Loucy (cell line): ENCODE data around the gene BBX.

Experiments used
- H2AFZ ChIP-seq: fragments of 200-600 bp; sonication (generic); 2 replicates; pipeline ENCODE4 v1.6.0; 2016; ENCODE audit warnings: antibody characterized with exemption, mild to moderate bottlenecking, low read length, moderate library complexity
- H3F3A ChIP-seq: fragments of 200-600 bp; 2 replicates; pipeline ENCODE4 v1.6.0; 2016; ENCODE audit warnings: antibody characterized with exemption, low read depth, mild to moderate bottlenecking
- H3K27me3 ChIP-seq: fragments of 200-600 bp; sonication (generic); 2 replicates; pipeline ENCODE4 v1.6.1; 2014; ENCODE audit warnings: low read length, mild to moderate bottlenecking; ENCODE audit not compliant: insufficient read depth, poor library complexity, severe bottlenecking
- H3K36me3 ChIP-seq: fragments of 200-600 bp; sonication (generic); 2 replicates; pipeline ENCODE4 v1.6.1; 2016; ENCODE audit warnings: low read length; ENCODE audit not compliant: insufficient read depth
- H3K4me1 ChIP-seq: fragments of 200-600 bp; sonication (generic); 2 replicates; pipeline ENCODE4 v1.5.1; 2014; ENCODE audit warnings: low read length, mild to moderate bottlenecking; ENCODE audit not compliant: insufficient read depth, poor library complexity, severe bottlenecking
- H3K4me2 ChIP-seq: fragments of 200-600 bp; sonication (generic); 2 replicates; pipeline ENCODE4 v1.6.0; 2014; ENCODE audit warnings: antibody characterized with exemption, low read length, low read depth, mild to moderate bottlenecking; ENCODE audit not compliant: poor library complexity, severe bottlenecking
- H3K4me3 ChIP-seq: fragments of 200-600 bp; sonication (generic); 2 replicates; pipeline ENCODE4 v1.5.1; 2014; ENCODE audit warnings: low read length, mild to moderate bottlenecking, mixed read lengths; ENCODE audit not compliant: poor library complexity, severe bottlenecking
- H3K79me2 ChIP-seq: fragments of 200-600 bp; sonication (generic); 2 replicates; pipeline ENCODE4 v1.6.1; 2014; ENCODE audit warnings: low read length; ENCODE audit not compliant: insufficient read depth
- H3K9ac ChIP-seq: fragments of 200-600 bp; sonication (generic); 2 replicates; pipeline ENCODE4 v1.6.0; 2014; ENCODE audit warnings: mild to moderate bottlenecking, low read depth, low read length, moderate library complexity; ENCODE audit not compliant: poor library complexity, severe bottlenecking
- H3K9me2 ChIP-seq: fragments of 200-600 bp; sonication (generic); replicated peaks from 2 replicates; pipeline ENCODE4 v1.6.1; 2016; ENCODE audit warnings: low read depth, low read length, mixed read lengths
- H3K9me3 ChIP-seq: fragments of 200-600 bp; sonication (generic); 2 replicates; pipeline ENCODE4 v1.6.1; 2014; ENCODE audit warnings: mild to moderate bottlenecking, antibody characterized with exemption, low read length, low read depth; ENCODE audit not compliant: insufficient read depth
- H4K20me1 ChIP-seq: fragments of 200-600 bp; sonication (generic); 2 replicates; pipeline ENCODE4 v1.6.0; 2014; ENCODE audit warnings: antibody characterized with exemption, low read length, mild to moderate bottlenecking; ENCODE audit not compliant: insufficient read depth, poor library complexity, severe bottlenecking
- CTCF ChIP-seq: fragments of 200-600 bp; sonication (generic); conservative IDR thresholded peaks from 2 replicates; pipeline ENCODE4 v1.5.1; 2014; ENCODE audit warnings: mild to moderate bottlenecking, antibody characterized with exemption, low read length
- EZH2phosphoT487 ChIP-seq: fragments of 200-600 bp; IDR thresholded peaks from 2 replicates; pipeline ENCODE4 v1.6.1; 2018; ENCODE audit warnings: antibody characterized with exemption, mild to moderate bottlenecking, moderate library complexity, borderline replicate concordance

The BBX gene

DNA sequence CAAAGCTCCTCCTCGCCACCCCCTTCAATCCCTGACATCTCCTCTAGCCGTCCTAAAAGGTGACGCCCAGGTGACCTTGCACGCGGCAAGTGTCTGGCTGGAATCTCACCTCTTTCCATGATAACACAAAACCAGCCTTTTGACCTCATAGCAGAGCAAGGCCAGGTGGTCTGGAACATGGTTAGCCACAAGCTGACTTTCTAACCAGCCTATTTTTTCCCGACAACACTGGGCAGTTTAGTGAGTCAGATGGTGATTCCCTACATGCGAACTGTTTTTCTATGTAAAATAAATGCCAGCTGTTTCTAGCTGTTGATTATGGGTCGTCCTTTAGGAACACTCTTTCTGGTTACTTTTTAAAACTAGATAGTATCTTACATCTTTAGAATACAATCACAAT lies 325.0 kb downstream of the BBX start:
- H3F3A ChIP-seq: no peaks in the 10 kb centered on the region
- no peak overlapping the region for H3K4me2 ChIP-seq
- no peaks in the 10 kb centered on the region for H3K4me1 ChIP-seq
- H4K20me1 ChIP-seq: no peaks in the 10 kb centered on the region
- H3K79me2 ChIP-seq: no peaks in the 10 kb centered on the region
- TF ChIP-seq CTCF (no peak), EZH2phosphoT487 (no peak)
- no peaks in the 10 kb centered on the region for H3K9me3 ChIP-seq
- H3K4me3 ChIP-seq: no peak overlapping the region
- H2AFZ ChIP-seq: no peak overlapping the region
- H3K36me3 ChIP-seq: no peaks in the 10 kb centered on the region
- no peaks in the 10 kb centered on the region for H3K9me2 ChIP-seq
- H3K9ac ChIP-seq: no peak overlapping the region
- no peaks in the 10 kb centered on the region for H3K27me3 ChIP-seq

GRCh38 chr3:107848351-107848915 lies 325.7 kb downstream of the BBX start:
- H3K9ac ChIP-seq: no peak overlapping the region

DNA sequence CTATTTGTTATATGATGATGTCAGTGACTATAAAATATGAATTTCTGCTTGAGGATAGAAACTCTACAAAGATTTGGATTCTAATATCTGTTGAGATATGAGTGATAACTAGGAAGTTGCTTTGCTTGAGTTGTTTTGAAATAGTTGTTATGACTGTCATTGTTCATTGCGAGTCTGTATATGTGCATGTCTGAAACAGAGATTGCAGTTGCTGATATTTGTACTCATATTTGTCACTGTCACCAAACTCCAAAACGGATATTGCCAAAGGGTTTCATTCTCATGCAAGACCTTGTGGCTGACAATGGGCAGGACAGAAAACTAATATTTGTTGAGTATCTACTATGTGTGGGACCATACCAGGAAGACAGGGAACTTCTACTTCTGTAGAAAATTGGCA lies 327.9 kb downstream of the BBX start:
- Histone ChIP-seq H3K4me2 (no peak overlapping the region), H3K4me3 (no peak overlapping the region), H4K20me1 (no peaks in the 10 kb centered on the region), H3K36me3 (no peaks in the 10 kb centered on the region), H3K9ac (no peak overlapping the region), H3K79me2 (no peaks in the 10 kb centered on the region), H3K9me3 (no peaks in the 10 kb centered on the region), H3F3A (no peaks in the 10 kb centered on the region), H3K4me1 (no peaks in the 10 kb centered on the region), H3K9me2 (no peaks in the 10 kb centered on the region), H3K27me3 (no peaks in the 10 kb centered on the region), H2AFZ (no peak overlapping the region)
- no peak for TF ChIP-seq EZH2phosphoT487
- no peak for TF ChIP-seq CTCF

More at GRCh38 chr3:107848351-107848915, 325.7 kb downstream of the BBX start:
- no peaks in the 10 kb centered on the region for H3K4me1 ChIP-seq
- no peaks in the 10 kb centered on the region for H3K27me3 ChIP-seq
- H3F3A ChIP-seq: no peaks in the 10 kb centered on the region
- H3K4me3 ChIP-seq: no peak overlapping the region
- no peaks in the 10 kb centered on the region for H3K9me3 ChIP-seq
- no peaks in the 10 kb centered on the region for H3K9me2 ChIP-seq
- no peaks in the 10 kb centered on the region for H4K20me1 ChIP-seq
- H3K79me2 ChIP-seq: no peaks in the 10 kb centered on the region
- no peak overlapping the region for H3K4me2 ChIP-seq
- H2AFZ ChIP-seq: no peak overlapping the region
- no peaks in the 10 kb centered on the region for H3K36me3 ChIP-seq
- TF ChIP-seq EZH2phosphoT487 (no peak), CTCF (no peak)
